Sigmoid colon (tissue), 7 donors: ENCODE measurements around the gene CNKSR2. TPM values are rescaled to one million over a fixed set of nuclear protein-coding genes. Genes with fewer than 3 reads are reported as not detected.

ENCODE experiments used
- DNase-seq: peaks from one replicate; pipeline ENCODE4 v3.0.0-alpha.2; 2019
- H3K27ac ChIP-seq, 4 donors: fragments of 200-600 bp; sonication (generic); one replicate each; pipeline ENCODE4 v1.5.1; 2016 to 2019; ENCODE audit warnings: mild to moderate bottlenecking in 1 of 4
- H3K27me3 ChIP-seq, 3 donors: fragments of 200-600 bp; sonication (generic); one replicate each; pipeline ENCODE4 v1.5.1; 2019; ENCODE audit warnings: mild to moderate bottlenecking in 1 of 3
- H3K36me3 ChIP-seq, 4 donors: fragments of 200-600 bp; sonication (generic); one replicate each; pipeline ENCODE4 v1.5.1; 2016 to 2019
- H3K4me1 ChIP-seq, 4 donors: fragments of 200-600 bp; sonication (generic); one replicate each; pipeline ENCODE4 v1.5.1; 2017 to 2019
- H3K4me3 ChIP-seq, 4 donors: fragments of 200-600 bp; sonication (generic); one replicate each; pipeline ENCODE4 v1.5.1; 2017 to 2019; ENCODE audit warnings: mild to moderate bottlenecking in 2 of 4, moderate library complexity in 1 of 4
- H3K9me3 ChIP-seq, 4 donors: fragments of 200-600 bp in 3 of 4; sonication (generic) in 3 of 4; one replicate each; pipeline versions ENCODE4 v1.5.1 to v1.6.1; 2013 to 2019
- EP300 ChIP-seq, 4 donors: sonication (generic); formaldehyde crosslinking; IDR thresholded peaks; one replicate each; pipeline ENCODE4 v1.6.1; 2017; ENCODE audit warnings: antibody characterized with exemption in 4 of 4
- POLR2A ChIP-seq, 2 donors: fragments of 450-650 bp; IDR thresholded peaks; one replicate each; pipeline ENCODE4 v1.6.1; 2016; ENCODE audit warnings: antibody characterized with exemption in 2 of 2, mild to moderate bottlenecking in 2 of 2, moderate library complexity in 2 of 2
- POLR2AphosphoS5 ChIP-seq, 4 donors: sonication (generic); formaldehyde crosslinking; IDR thresholded peaks; one replicate each; pipeline ENCODE4 v1.6.1; 2017; ENCODE audit warnings: antibody characterized with exemption in 4 of 4
- WGBS, 2 donors: extraction: QIAGEN DNeasy Blood & Tissue Kit; methylation state at CpG; one replicate each; pipeline ENCODE4 v1.1.7; 2013; 5-methylcytosine and 5-hydroxymethylcytosine counted together
- intact Hi-C: fragments of 100-400 bp; cut with DNase I; formaldehyde crosslinking; loops from one replicate; pipeline ENCODE4 v1.15.1; 2023
- polyA plus RNA-seq, 3 donors: library from polyadenylated mRNA; stranded (reverse); fragments of 200-250 nt; gene quantifications; one replicate each; pipeline ENCODE4 v1.2.3, GENCODE V29; 2013
- total RNA-seq, 4 donors: library from RNA; depleted of rRNA; stranded (reverse); fragments of >200 nt; gene quantifications; one replicate each; pipeline ENCODE4 v1.1.0, GENCODE V29; 2016
- TF ChIP-seq, protein P1 (sequence below), 4 experiments: fragments of 450-650 bp in 3 of 4; fragments of 200-600 bp in 1 of 4; IDR thresholded peaks; one replicate each; pipeline ENCODE4 v1.5.1; 2016 to 2019; ENCODE audit warnings: antibody characterized with exemption in 4 of 4, mild to moderate bottlenecking in 3 of 4, moderate library complexity in 2 of 4
- donor health status: healthy with polysubstance abuse.
- donor health status: Bipolar disorder and iron deficiency.
- donor health status: healthy.

CNKSR2 gene
- total and polyA plus RNA-seq, 7 donors: 0.60 to 6.1 (median 3.3) TPM; not detected in 1

DNA sequence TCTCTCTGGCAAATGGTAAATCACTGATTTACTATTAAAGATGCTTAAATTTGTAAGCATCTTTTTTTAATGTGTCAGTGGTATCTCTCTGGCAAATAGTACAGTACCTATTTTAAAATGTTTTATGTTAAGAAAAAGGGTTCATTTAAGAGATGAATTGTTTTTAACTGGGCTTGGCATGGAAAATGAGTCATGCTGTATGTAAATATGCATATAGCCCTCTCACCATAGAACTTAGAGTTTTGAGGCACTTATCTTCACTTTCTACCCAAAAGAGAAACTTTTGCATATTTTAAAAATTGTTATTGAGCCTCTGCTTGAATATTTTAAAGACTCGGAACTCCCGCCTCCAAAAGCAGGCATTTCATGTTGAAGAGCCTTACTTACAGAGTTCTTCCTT is 246.0 kb downstream of the CNKSR2 start:
- H3K4me3 ChIP-seq: no peak overlapping the region
- H3K4me1 ChIP-seq: no peaks in the 10 kb centered on the region
- H3K36me3 ChIP-seq: no peaks in the 10 kb centered on the region
- DNase-seq: no peak
- TF ChIP-seq, protein P1, sequence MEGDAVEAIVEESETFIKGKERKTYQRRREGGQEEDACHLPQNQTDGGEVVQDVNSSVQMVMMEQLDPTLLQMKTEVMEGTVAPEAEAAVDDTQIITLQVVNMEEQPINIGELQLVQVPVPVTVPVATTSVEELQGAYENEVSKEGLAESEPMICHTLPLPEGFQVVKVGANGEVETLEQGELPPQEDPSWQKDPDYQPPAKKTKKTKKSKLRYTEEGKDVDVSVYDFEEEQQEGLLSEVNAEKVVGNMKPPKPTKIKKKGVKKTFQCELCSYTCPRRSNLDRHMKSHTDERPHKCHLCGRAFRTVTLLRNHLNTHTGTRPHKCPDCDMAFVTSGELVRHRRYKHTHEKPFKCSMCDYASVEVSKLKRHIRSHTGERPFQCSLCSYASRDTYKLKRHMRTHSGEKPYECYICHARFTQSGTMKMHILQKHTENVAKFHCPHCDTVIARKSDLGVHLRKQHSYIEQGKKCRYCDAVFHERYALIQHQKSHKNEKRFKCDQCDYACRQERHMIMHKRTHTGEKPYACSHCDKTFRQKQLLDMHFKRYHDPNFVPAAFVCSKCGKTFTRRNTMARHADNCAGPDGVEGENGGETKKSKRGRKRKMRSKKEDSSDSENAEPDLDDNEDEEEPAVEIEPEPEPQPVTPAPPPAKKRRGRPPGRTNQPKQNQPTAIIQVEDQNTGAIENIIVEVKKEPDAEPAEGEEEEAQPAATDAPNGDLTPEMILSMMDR (IDR thresholded peaks at IDR 0.05): no peak
- no peak for TF ChIP-seq POLR2AphosphoS5 (IDR thresholded peaks at IDR 0.05)
- no peak for TF ChIP-seq EP300 (IDR thresholded peaks at IDR 0.05)
- no peak for TF ChIP-seq POLR2A (IDR thresholded peaks at IDR 0.05)
- H3K27me3 ChIP-seq: no peaks in the 10 kb centered on the region
- H3K27ac ChIP-seq: no peak overlapping the region
- intact Hi-C loops: no loop called here
- H3K9me3 ChIP-seq: no peaks in the 10 kb centered on the region
- WGBS, 2 donors: 96% methylated on average over 2 of the region's 2 CpGs

- Histone ChIP-seq H3K9me3 (no peaks in the 10 kb centered on the region), H3K27ac (no peak overlapping the region), H3K27me3 (no peaks in the 10 kb centered on the region), H3K36me3 (no peaks in the 10 kb centered on the region), H3K4me1 (no peaks in the 10 kb centered on the region), H3K4me3 (no peak overlapping the region)
- TF ChIP-seq EP300 (IDR thresholded peaks at IDR 0.05): no peak
- TF ChIP-seq, protein P1 (IDR thresholded peaks at IDR 0.05): no peak
- TF ChIP-seq POLR2AphosphoS5 (IDR thresholded peaks at IDR 0.05): no peak
- TF ChIP-seq POLR2A (IDR thresholded peaks at IDR 0.05): no peak
- DNase-seq: no peak
- intact Hi-C loops: no loop called here
These were observed 249.7 kb downstream of the CNKSR2 start for GRCh38 chrX:21623778-21624501.

GRCh38 chrX:21632027-21632426 is 257.8 kb downstream of the CNKSR2 start:
- Histone ChIP-seq H3K4me1 (no peaks in the 10 kb centered on the region), H3K9me3 (no peaks in the 10 kb centered on the region), H3K27ac (no peak overlapping the region), H3K4me3 (no peak overlapping the region), H3K36me3 (no peaks in the 10 kb centered on the region), H3K27me3 (no peaks in the 10 kb centered on the region)
- TF ChIP-seq POLR2A (IDR thresholded peaks at IDR 0.05): no peak
- intact Hi-C loops: no loop called here
- no peak for DNase-seq
- WGBS, 2 donors: 67 to 73% methylated on average over 2 of the region's 2 CpGs

DNA sequence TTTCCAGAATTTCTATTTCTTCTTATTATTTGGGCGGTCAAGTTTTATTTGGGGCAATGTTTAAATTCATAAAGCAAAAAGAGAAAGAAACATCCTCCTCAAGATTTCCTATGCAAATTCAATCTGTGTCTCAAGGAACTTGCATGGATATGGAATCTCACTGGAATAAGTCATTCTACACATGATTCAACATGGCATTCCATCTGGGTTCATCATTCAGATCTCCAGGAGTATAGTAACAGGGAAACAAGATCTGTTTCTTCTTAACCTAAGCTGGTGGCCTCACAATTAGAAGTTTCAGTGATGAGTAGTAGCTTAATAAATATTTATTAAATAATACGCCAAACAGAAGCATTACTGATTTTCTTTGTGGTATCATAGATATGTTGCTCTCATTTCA is 264.1 kb downstream of the CNKSR2 start:
- DNase-seq: no peak
- TF ChIP-seq, protein P1 (IDR thresholded peaks at IDR 0.05): no peak
- TF ChIP-seq POLR2AphosphoS5 (IDR thresholded peaks at IDR 0.05): no peak
- TF ChIP-seq EP300 (IDR thresholded peaks at IDR 0.05): no peak
- no peak for TF ChIP-seq POLR2A (IDR thresholded peaks at IDR 0.05)
- no peaks in the 10 kb centered on the region for H3K36me3 ChIP-seq
- no peak overlapping the region for H3K4me3 ChIP-seq
- intact Hi-C loops: no loop called here
- H3K4me1 ChIP-seq: no peaks in the 10 kb centered on the region
- no peaks in the 10 kb centered on the region for H3K27me3 ChIP-seq
- no peak overlapping the region for H3K27ac ChIP-seq
- 93 to 97% methylated on average over 2 of the region's 2 CpGs for WGBS, 2 donors
- H3K9me3 ChIP-seq: no peaks in the 10 kb centered on the region

DNA sequence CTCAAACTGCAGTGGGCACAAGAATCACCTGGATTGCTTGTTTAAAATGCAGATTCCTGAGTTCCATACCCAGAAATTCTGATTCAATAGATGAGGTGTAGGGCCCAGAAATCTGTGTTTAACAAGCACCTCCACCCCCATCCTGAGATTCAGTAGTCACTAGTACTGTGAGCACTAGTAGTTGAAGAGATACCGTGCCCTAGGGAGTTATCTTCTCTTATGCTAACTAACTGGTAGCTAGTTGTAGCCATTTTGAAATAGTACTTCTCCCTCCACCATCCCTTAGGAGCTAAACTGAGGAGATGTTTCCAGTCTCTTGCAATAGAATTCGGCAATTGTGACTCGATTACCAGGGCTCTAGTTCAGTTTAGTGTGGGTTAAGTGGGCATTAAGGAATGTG is 265.6 kb downstream of the CNKSR2 start:
- Histone ChIP-seq H3K27me3 (no peaks in the 10 kb centered on the region), H3K4me1 (no peaks in the 10 kb centered on the region), H3K9me3 (no peaks in the 10 kb centered on the region), H3K36me3 (no peaks in the 10 kb centered on the region), H3K4me3 (no peak overlapping the region), H3K27ac (no peak overlapping the region)
- 89 to 90% methylated on average over 3 of the region's 3 CpGs for WGBS, 2 donors
- intact Hi-C loops: no loop called here
- DNase-seq: no peak
- TF ChIP-seq POLR2A (IDR thresholded peaks at IDR 0.05) (no peak), POLR2AphosphoS5 (IDR thresholded peaks at IDR 0.05) (no peak), EP300 (IDR thresholded peaks at IDR 0.05) (no peak)
- TF ChIP-seq, protein P1 (IDR thresholded peaks at IDR 0.05): no peak
